ENCODE data around the gene EMX1. TPM values are rescaled to one million over a fixed set of nuclear protein-coding genes. Genes with fewer than 3 reads are reported as not detected.
A peak's percentile ranks its signal among the peaks of the same experiment; 100 is the strongest.

Gene EMX1
- total RNA-seq, 1 experiment from 2014 or later: not detected

DNA sequence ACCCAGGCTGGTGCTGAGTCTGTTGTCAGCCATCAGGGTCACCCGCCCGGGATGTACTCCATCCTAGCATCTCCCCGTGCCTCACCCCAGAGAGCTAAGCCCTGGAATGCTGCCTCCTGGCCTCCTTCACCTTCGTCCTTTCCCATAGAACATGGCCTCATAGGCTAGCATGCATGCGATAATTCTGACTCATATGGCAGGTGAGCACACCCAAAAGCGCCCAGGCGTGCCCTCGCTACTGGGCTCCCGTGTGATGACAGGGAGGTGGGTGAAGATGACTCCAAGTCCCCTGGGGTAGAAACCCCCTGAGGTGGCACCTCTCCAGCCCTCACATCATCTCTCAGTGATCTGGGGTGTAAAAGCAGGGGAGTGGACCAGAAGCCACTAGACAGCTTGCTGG lies 22.8 kb upstream of the EMX1 start:
- no peaks in the 10 kb centered on the region for H3F3A ChIP-seq (ENCODE audit: low read length, unreplicated experiment)
- no peak overlapping the region for H3K9ac ChIP-seq (ENCODE audit: low read length)
- H4K20me1 ChIP-seq (ENCODE audit: low read length): peaks cover 6% of the 10 kb centered on the region; the same call in 1 of the 2 replicates
- H3K79me2 ChIP-seq (ENCODE audit: low read length): peaks cover 6% of the 10 kb centered on the region
- TF ChIP-seq, protein P1, sequence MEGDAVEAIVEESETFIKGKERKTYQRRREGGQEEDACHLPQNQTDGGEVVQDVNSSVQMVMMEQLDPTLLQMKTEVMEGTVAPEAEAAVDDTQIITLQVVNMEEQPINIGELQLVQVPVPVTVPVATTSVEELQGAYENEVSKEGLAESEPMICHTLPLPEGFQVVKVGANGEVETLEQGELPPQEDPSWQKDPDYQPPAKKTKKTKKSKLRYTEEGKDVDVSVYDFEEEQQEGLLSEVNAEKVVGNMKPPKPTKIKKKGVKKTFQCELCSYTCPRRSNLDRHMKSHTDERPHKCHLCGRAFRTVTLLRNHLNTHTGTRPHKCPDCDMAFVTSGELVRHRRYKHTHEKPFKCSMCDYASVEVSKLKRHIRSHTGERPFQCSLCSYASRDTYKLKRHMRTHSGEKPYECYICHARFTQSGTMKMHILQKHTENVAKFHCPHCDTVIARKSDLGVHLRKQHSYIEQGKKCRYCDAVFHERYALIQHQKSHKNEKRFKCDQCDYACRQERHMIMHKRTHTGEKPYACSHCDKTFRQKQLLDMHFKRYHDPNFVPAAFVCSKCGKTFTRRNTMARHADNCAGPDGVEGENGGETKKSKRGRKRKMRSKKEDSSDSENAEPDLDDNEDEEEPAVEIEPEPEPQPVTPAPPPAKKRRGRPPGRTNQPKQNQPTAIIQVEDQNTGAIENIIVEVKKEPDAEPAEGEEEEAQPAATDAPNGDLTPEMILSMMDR (conservative IDR thresholded peaks at IDR 0.05; ENCODE audit: low read depth, low read length): no peak
- no peak for TF ChIP-seq EZH2 (IDR thresholded peaks at IDR 0.05; ENCODE audit: low read length, unreplicated experiment)
- TF ChIP-seq EZH2phosphoT487 (IDR thresholded peaks at IDR 0.05; ENCODE audit: borderline replicate concordance, low read length): no peak
- peaks cover 18% of the 10 kb centered on the region for H3K4me1 ChIP-seq (ENCODE audit: insufficient read depth, low read length)
- ChIA-PET CTCF (interaction anchor here (2.2 kb wide), 1 partner anchor 283 kb away, joined by 16 read pairs; no protein-coding TSS in a partner anchor), POLR2A (ENCODE audit: unreplicated experiment) (no interaction called here)
- H3K4me3 ChIP-seq (ENCODE audit: low read length): no peak overlapping the region
- intact Hi-C loops (cut with micrococcal nuclease): loop anchor here (5.0 kb wide), 1 partner anchor 178 kb away; the partner anchor contains the start of gene SFXN5
- no peaks in the 10 kb centered on the region for H3K27me3 ChIP-seq (ENCODE audit: low read length)
- no peaks in the 10 kb centered on the region for H3K36me3 ChIP-seq (ENCODE audit: low read depth, low read length)
- no peak overlapping the region for H3K27ac ChIP-seq (ENCODE audit: low read length)
- H3K9me3 ChIP-seq (ENCODE audit: low read length): no peaks in the 10 kb centered on the region
- no peak overlapping the region for H3K4me2 ChIP-seq (ENCODE audit: low read length)
- ATAC-seq (no peak), DNase-seq (no peak)
- no peaks in the 10 kb centered on the region for H3K9me2 ChIP-seq (replicated peaks; ENCODE audit: low read length)
- H2AFZ ChIP-seq (ENCODE audit: low read length): no peak overlapping the region
- no TSS peak for BruUV-seq (replicated peaks)

DNA sequence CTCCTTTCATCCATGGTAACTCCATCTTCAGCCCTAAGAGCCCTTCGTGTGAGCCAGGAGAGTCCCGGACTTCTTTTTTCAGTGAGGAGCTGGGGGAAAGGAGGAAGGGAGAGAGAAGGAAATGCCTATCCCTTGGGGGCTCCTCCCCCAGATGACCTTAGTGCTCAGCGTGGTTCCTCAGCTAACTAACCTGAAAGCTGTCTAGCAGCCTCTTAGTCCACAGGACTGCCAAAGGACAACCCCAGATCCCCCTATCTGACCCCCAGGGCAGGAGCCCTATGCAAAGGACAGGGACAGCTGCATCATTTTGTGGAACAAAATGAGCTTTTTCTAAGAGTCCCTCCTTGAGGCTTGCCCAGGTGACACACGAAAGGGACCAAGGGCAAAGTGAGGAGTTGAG lies 22.2 kb upstream of the EMX1 start:
- DNase-seq: no peak
- H3K4me2 ChIP-seq (ENCODE audit: low read length): peak overlapping the region; percentile 79
- peak overlapping the region; percentile 90 for H2AFZ ChIP-seq (ENCODE audit: low read length)
- ChIA-PET CTCF (interaction anchor here (0.9 to 1.7 kb wide), 2 partner anchors 79 to 282 kb away, joined by 3 to 7 read pairs; no protein-coding TSS in a partner anchor), POLR2A (ENCODE audit: unreplicated experiment) (no interaction called here)
- intact Hi-C loops (cut with micrococcal nuclease): no loop called here
- no peaks in the 10 kb centered on the region; the same call in 1 of the 2 replicates for H3K79me2 ChIP-seq (ENCODE audit: low read length)
- peak overlapping the region; percentile 61 for H3K4me3 ChIP-seq (ENCODE audit: low read length)
- H3F3A ChIP-seq (ENCODE audit: low read length, unreplicated experiment): no peaks in the 10 kb centered on the region
- TF ChIP-seq EZH2 (IDR thresholded peaks at IDR 0.05; ENCODE audit: low read length, unreplicated experiment) (no peak), EZH2phosphoT487 (IDR thresholded peaks at IDR 0.05; ENCODE audit: borderline replicate concordance, low read length) (no peak)
- TF ChIP-seq, protein P1 (conservative IDR thresholded peaks at IDR 0.05; ENCODE audit: low read depth, low read length): no peak
- no TSS peak for BruUV-seq (replicated peaks)
- H3K9me2 ChIP-seq (replicated peaks; ENCODE audit: low read length): no peaks in the 10 kb centered on the region
- H3K9ac ChIP-seq (ENCODE audit: low read length): no peak overlapping the region
- ATAC-seq: no peak
- H3K36me3 ChIP-seq (ENCODE audit: low read depth, low read length): no peaks in the 10 kb centered on the region
- peaks cover 13% of the 10 kb centered on the region for H3K4me1 ChIP-seq (ENCODE audit: insufficient read depth, low read length)
- no peaks in the 10 kb centered on the region for H4K20me1 ChIP-seq (ENCODE audit: low read length)
- H3K27ac ChIP-seq (ENCODE audit: low read length): no peak overlapping the region
- H3K9me3 ChIP-seq (ENCODE audit: low read length): no peaks in the 10 kb centered on the region
- H3K27me3 ChIP-seq (ENCODE audit: low read length): no peaks in the 10 kb centered on the region

DNA sequence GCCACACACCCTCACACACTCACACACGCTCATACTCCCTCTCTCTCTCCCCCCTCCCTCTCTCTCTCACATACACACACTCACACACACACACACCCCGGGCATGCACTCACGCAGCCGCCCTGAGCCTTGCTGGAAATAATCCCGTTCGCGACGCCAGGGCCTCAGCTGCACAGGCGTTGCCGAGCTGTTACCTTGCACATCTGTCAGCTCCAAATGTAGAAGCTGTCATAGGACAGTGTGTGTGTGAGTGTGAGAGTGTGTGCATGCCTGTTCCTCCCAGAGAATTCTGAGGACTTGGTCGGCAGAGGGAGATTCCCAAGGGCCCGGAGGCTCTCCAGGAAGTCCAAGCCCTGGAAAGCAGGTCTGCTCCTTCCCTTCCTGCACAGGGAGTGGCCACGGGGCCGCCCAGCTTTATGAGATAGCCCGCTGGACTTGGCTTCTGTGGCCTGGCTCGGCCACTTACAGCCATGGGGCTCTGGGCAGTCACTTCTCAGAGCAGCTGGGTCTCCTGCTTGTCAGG lies 21.5 kb upstream of the EMX1 start:
- Histone ChIP-seq H4K20me1 (ENCODE audit: low read length) (no peaks in the 10 kb centered on the region), H3K9me2 (replicated peaks; ENCODE audit: low read length) (no peaks in the 10 kb centered on the region), H3K79me2 (ENCODE audit: low read length) (no peaks in the 10 kb centered on the region), H3K9ac (ENCODE audit: low read length) (no peak overlapping the region), H3K4me1 (ENCODE audit: insufficient read depth, low read length) (peaks cover 13% of the 10 kb centered on the region), H2AFZ (ENCODE audit: low read length) (peak overlapping the region; percentile 90), H3K27me3 (ENCODE audit: low read length) (no peaks in the 10 kb centered on the region), H3K4me3 (ENCODE audit: low read length) (peak overlapping the region; percentile 61), H3K4me2 (ENCODE audit: low read length) (peak overlapping the region; percentile 79), H3K9me3 (ENCODE audit: low read length) (no peaks in the 10 kb centered on the region), H3K27ac (ENCODE audit: low read length) (no peak overlapping the region), H3K36me3 (ENCODE audit: low read depth, low read length) (no peaks in the 10 kb centered on the region), H3F3A (ENCODE audit: low read length, unreplicated experiment) (no peaks in the 10 kb centered on the region)
- intact Hi-C loops (cut with micrococcal nuclease): no loop called here
- no TSS peak for BruUV-seq (replicated peaks)
- ChIA-PET CTCF (interaction anchor here (0.9 to 1.7 kb wide), 2 partner anchors 78 to 281 kb away, joined by 3 to 7 read pairs; no protein-coding TSS in a partner anchor), POLR2A (ENCODE audit: unreplicated experiment) (no interaction called here)
- TF ChIP-seq EZH2phosphoT487 (IDR thresholded peaks at IDR 0.05; ENCODE audit: borderline replicate concordance, low read length): no peak
- TF ChIP-seq, protein P1 (conservative IDR thresholded peaks at IDR 0.05; ENCODE audit: low read depth, low read length): no peak
- TF ChIP-seq EZH2 (IDR thresholded peaks at IDR 0.05; ENCODE audit: low read length, unreplicated experiment): no peak
- ATAC-seq (peak; percentile 77), DNase-seq (peak; percentile 47)
